IMR-90 (cell line): ENCODE results near the gene CD84. TPM values are rescaled to one million over a fixed set of nuclear protein-coding genes. Genes with fewer than 3 reads are reported as not detected.
"Not testable (repeated sequence)": the region's sequence is repeated elsewhere in the genome, so short reads cannot be mapped to it uniquely, and the experiment has no call there.

Experiments
- ATAC-seq: fragments of 200-7000 bp; cut with Tn5 transposase; 2 replicates; pipeline ENCODE4 v1.9.1; 2020; ENCODE audit warnings: low read depth, mild to moderate bottlenecking, moderate library complexity
- BruUV-seq: library from RNA; stranded (reverse); fragments of 400-500 nt; replicated peaks from 2 replicates; lab custom pipeline; 2021; lab: Mats Ljungman, UMichigan
- CTCF ChIA-PET: fragments of 300-600 bp; formaldehyde crosslinking; extraction: SDS; loops from one replicate; lab custom pipeline; 2021; ENCODE audit warnings: antibody characterized with exemption; lab: Yijun Ruan, JAX
- POLR2A ChIA-PET: fragments of 300-600 bp; sonication (Branson Sonifier 250); formaldehyde crosslinking; loops from one replicate; lab custom pipeline; 2022; ENCODE audit warnings: antibody characterized with exemption; ENCODE audit not compliant: unreplicated experiment; lab: Charles Lee
- DNase-seq: peaks from one replicate; pipeline ENCODE4 v3.0.0; 2013
- H2AFZ ChIP-seq: replicated peaks from 2 replicates; pipeline ENCODE3; 2013; ENCODE audit warnings: low read length, mild to moderate bottlenecking; ENCODE audit not compliant: poor library complexity
- H2AK5ac ChIP-seq: 2 replicates; pipeline ENCODE4 v1.6.1; 2013; ENCODE audit warnings: low read depth, low read length, inconsistent platforms
- H2AK9ac ChIP-seq: replicated peaks from 2 replicates; pipeline ENCODE3; 2013; ENCODE audit warnings: mild to moderate bottlenecking, low read depth, low read length, moderate library complexity; ENCODE audit not compliant: poor library complexity
- H2BK120ac ChIP-seq: 2 replicates; pipeline ENCODE4 v1.6.1; 2013; ENCODE audit warnings: low read depth, low read length, inconsistent platforms
- H2BK15ac ChIP-seq: 3 replicates; pipeline ENCODE4 v1.6.1; 2013; ENCODE audit warnings: low read depth, low read length, inconsistent platforms
- H2BK20ac ChIP-seq: 2 replicates; pipeline ENCODE4 v1.6.1; 2013; ENCODE audit warnings: low read depth, mild to moderate bottlenecking, inconsistent platforms, low read length, moderate library complexity
- H2BK5ac ChIP-seq: 2 replicates; pipeline ENCODE4 v1.6.1; 2013; ENCODE audit warnings: mild to moderate bottlenecking, low read depth, low read length, inconsistent platforms; ENCODE audit not compliant: poor library complexity, severe bottlenecking
- H3K14ac ChIP-seq: replicated peaks from 2 replicates; pipeline ENCODE4 v1.6.1; 2013; ENCODE audit warnings: low read depth, low read length, inconsistent platforms
- H3K18ac ChIP-seq: 2 replicates; pipeline ENCODE4 v1.6.1; 2013; ENCODE audit warnings: low read depth, low read length, control low read depth
- H3K23ac ChIP-seq: 2 replicates; pipeline ENCODE4 v1.6.1; 2013; ENCODE audit warnings: low read depth, low read length, inconsistent platforms
- H3K27ac ChIP-seq: 2 replicates; pipeline ENCODE4 v1.5.1; 2013; ENCODE audit warnings: mild to moderate bottlenecking, control low read depth, low read length; ENCODE audit not compliant: insufficient read depth
- H3K27me3 ChIP-seq: 2 replicates; pipeline ENCODE4 v1.6.1; 2013; ENCODE audit warnings: low read length; ENCODE audit not compliant: control insufficient read depth, insufficient read depth
- H3K36me3 ChIP-seq: 2 replicates; pipeline ENCODE4 v1.6.1; 2013; ENCODE audit warnings: low read length, mixed read lengths; ENCODE audit not compliant: control insufficient read depth, insufficient read depth
- H3K4ac ChIP-seq: 2 replicates; pipeline ENCODE4 v1.6.1; 2013; ENCODE audit warnings: low read depth, low read length, inconsistent platforms
- H3K4me1 ChIP-seq: 2 replicates; pipeline ENCODE4 v1.6.1; 2013; ENCODE audit warnings: low read length, mixed read lengths; ENCODE audit not compliant: control insufficient read depth, insufficient read depth
- H3K4me2 ChIP-seq: 2 replicates; pipeline ENCODE4 v1.6.1; 2013; ENCODE audit warnings: low read depth, mild to moderate bottlenecking, control low read depth, low read length, moderate library complexity
- H3K4me3 ChIP-seq: 2 replicates; pipeline ENCODE4 v1.5.1; 2013; ENCODE audit warnings: low read depth, mild to moderate bottlenecking, control low read depth, low read length, moderate library complexity; ENCODE audit not compliant: insufficient read depth
- H3K56ac ChIP-seq: 2 replicates; pipeline ENCODE4 v1.6.1; 2013; ENCODE audit warnings: low read length, inconsistent platforms; ENCODE audit not compliant: insufficient read depth; ENCODE audit errors: extremely low read depth
- H3K79me1 ChIP-seq, 2 experiments: 2 replicates each; pipeline ENCODE4 v1.6.1; 2013; ENCODE audit warnings: low read length in 2 of 2, inconsistent platforms in 1 of 2, low read depth in 1 of 2
- H3K9ac ChIP-seq: 2 replicates; pipeline ENCODE4 v1.6.1; 2013; ENCODE audit warnings: low read depth, low read length, control low read depth
- H3K9me1 ChIP-seq: 2 replicates; pipeline ENCODE4 v1.6.1; 2013; ENCODE audit warnings: low read length, inconsistent platforms; ENCODE audit not compliant: insufficient read depth
- H3K9me3 ChIP-seq: 2 replicates; pipeline ENCODE4 v1.6.1; 2013; ENCODE audit warnings: low read length; ENCODE audit not compliant: control insufficient read depth, insufficient read depth
- H4K20me1 ChIP-seq: 2 replicates; pipeline ENCODE4 v1.6.1; 2013; ENCODE audit warnings: low read length, inconsistent platforms; ENCODE audit not compliant: insufficient read depth
- H4K5ac ChIP-seq: 2 replicates; pipeline ENCODE4 v1.6.1; 2013; ENCODE audit warnings: mild to moderate bottlenecking, low read depth, low read length, control low read depth
- H4K8ac ChIP-seq, 2 experiments: 2 replicates each; pipeline ENCODE4 v1.6.1; 2013; ENCODE audit warnings: low read depth in 2 of 2, low read length in 2 of 2, control low read depth in 1 of 2, inconsistent platforms in 1 of 2
- H4K91ac ChIP-seq: 2 replicates; pipeline ENCODE4 v1.6.1; 2013; ENCODE audit warnings: low read depth, low read length, inconsistent platforms; ENCODE audit not compliant: insufficient read depth
- WGBS, 2 experiments: methylation state at CpG; one replicate each; pipeline versions ENCODE4 v1.1.5 to v1.1.7; 2013; ENCODE audit warnings: missing lambda C conversion rate in 2 of 2; ENCODE audit not compliant: insufficient read length in 1 of 2; ENCODE audit errors: extremely low coverage in 2 of 2; 5-methylcytosine and 5-hydroxymethylcytosine counted together
- dilution Hi-C: fragments of 300-500 bp; cut with HindIII; formaldehyde crosslinking; loops from one replicate; pipeline ENCODE4 v1.14.3; 2018; ENCODE audit warnings: low sequenced_read_pairs; ENCODE audit not compliant: unreplicated experiment
- in situ Hi-C: fragments of 300-500 bp; cut with MboI; formaldehyde crosslinking; loops from 3 replicates; pipeline ENCODE4 v1.14.3; 2019; ENCODE audit warnings: low sequenced_read_pairs, inconsistent platforms, mixed read lengths
- intact Hi-C: fragments of 100-400 bp; cut with micrococcal nuclease; formaldehyde crosslinking; loops from 2 replicates; pipeline ENCODE4 v1.10.0; 2022
- polyA plus RNA-seq, 3 experiments: library from polyadenylated mRNA; depleted of rRNA; stranded (reverse); fragments of >200 nt; gene quantifications; 2 replicates each; pipeline ENCODE4 v1.2.3, GENCODE V29; 2012; ENCODE audit warnings: low replicate concordance in 1 of 3
- total RNA-seq: library from RNA; depleted of rRNA; stranded (reverse); fragments of >200 nt; gene quantifications from 2 replicates; pipeline ENCODE4 v1.2.3, GENCODE V29; 2012

The CD84 gene
- total and polyA plus RNA-seq, 2 of the 4 experiments (the other 2 are of a cell fraction), result not detected

GRCh38 chr1:160532557-160532813 lies 46.8 kb downstream of the CD84 start:
- H4K5ac ChIP-seq, H4K20me1 ChIP-seq, H3K36me3 ChIP-seq, H3K79me1 ChIP-seq, H3K14ac ChIP-seq, H3K27me3 ChIP-seq, dilution Hi-C loops, H2BK15ac ChIP-seq, H3K4ac ChIP-seq, H4K8ac ChIP-seq, H2BK120ac ChIP-seq, H3K4me2 ChIP-seq, H2BK5ac ChIP-seq, DNase-seq, H4K91ac ChIP-seq, H3K4me1 ChIP-seq, BruUV-seq, H2AK5ac ChIP-seq, H3K9me3 ChIP-seq, H3K4me3 ChIP-seq, in situ Hi-C loops, CTCF ChIA-PET, H3K9me1 ChIP-seq, H3K27ac ChIP-seq, H3K18ac ChIP-seq, H2AK9ac ChIP-seq, H2BK20ac ChIP-seq, ATAC-seq, POLR2A ChIA-PET, H3K23ac ChIP-seq, H2AFZ ChIP-seq, H3K56ac ChIP-seq, intact Hi-C loops, H3K9ac ChIP-seq: not testable (repeated sequence)
- WGBS, 2 experiments, result no CpG with 5 or more reads among the region's 5 CpGs

GRCh38 chr1:160531809-160532556 lies 47.3 kb downstream of the CD84 start:
- H2BK5ac ChIP-seq, H2AK9ac ChIP-seq, H3K14ac ChIP-seq, H2BK15ac ChIP-seq, H3K9me3 ChIP-seq, intact Hi-C loops, BruUV-seq, H2BK20ac ChIP-seq, in situ Hi-C loops, H3K9me1 ChIP-seq, H3K4me2 ChIP-seq, H2BK120ac ChIP-seq, H3K18ac ChIP-seq, H4K91ac ChIP-seq, H2AK5ac ChIP-seq, DNase-seq, CTCF ChIA-PET, H3K9ac ChIP-seq, H3K27me3 ChIP-seq, H3K56ac ChIP-seq, H4K5ac ChIP-seq, H3K79me1 ChIP-seq, H3K27ac ChIP-seq, H3K36me3 ChIP-seq, H4K8ac ChIP-seq, H3K4ac ChIP-seq, dilution Hi-C loops, H3K4me1 ChIP-seq, POLR2A ChIA-PET, H3K23ac ChIP-seq, H4K20me1 ChIP-seq, H3K4me3 ChIP-seq, ATAC-seq, H2AFZ ChIP-seq: not testable (repeated sequence)
- 84% methylated on average over 5 of the region's 29 CpGs; no CpG with 5 or more reads in 1 of the 2 experiments for WGBS, 2 experiments
